ENCODE data around the gene SLC2A9.

The SLC2A9 gene

GRCh38 chr4:9867751-9868425, 153.4 kb downstream of the SLC2A9 start:
- TF ChIP-seq CTCF (IDR thresholded peaks at IDR 0.05; ENCODE audit: low read depth, low read length) = no peak
- DNase-seq (ENCODE audit: low read depth in 2 of 2) = no peak
- no peak overlapping the region for H3K4me3 ChIP-seq (replicated peaks in 1 of 2; ENCODE audit: low read depth in 2 of 2, low read length in 2 of 2)

- H3K4me3 ChIP-seq (replicated peaks in 1 of 2; ENCODE audit: low read depth in 2 of 2, low read length in 2 of 2) = no peak overlapping the region
- no peak for TF ChIP-seq CTCF (IDR thresholded peaks at IDR 0.05; ENCODE audit: low read depth, low read length)
- DNase-seq (ENCODE audit: low read depth in 2 of 2) = no peak
Observed at GRCh38 chr4:9866931-9867330, 154.4 kb downstream of the SLC2A9 start.

- H3K4me3 ChIP-seq (replicated peaks in 1 of 2; ENCODE audit: low read depth in 2 of 2, low read length in 2 of 2) = no peak overlapping the region
- DNase-seq (ENCODE audit: low read depth in 2 of 2) = no peak
- no peak for TF ChIP-seq CTCF (IDR thresholded peaks at IDR 0.05; ENCODE audit: low read depth, low read length)
Observed at GRCh38 chr4:9861561-9861960, 159.7 kb downstream of the SLC2A9 start.

DNA sequence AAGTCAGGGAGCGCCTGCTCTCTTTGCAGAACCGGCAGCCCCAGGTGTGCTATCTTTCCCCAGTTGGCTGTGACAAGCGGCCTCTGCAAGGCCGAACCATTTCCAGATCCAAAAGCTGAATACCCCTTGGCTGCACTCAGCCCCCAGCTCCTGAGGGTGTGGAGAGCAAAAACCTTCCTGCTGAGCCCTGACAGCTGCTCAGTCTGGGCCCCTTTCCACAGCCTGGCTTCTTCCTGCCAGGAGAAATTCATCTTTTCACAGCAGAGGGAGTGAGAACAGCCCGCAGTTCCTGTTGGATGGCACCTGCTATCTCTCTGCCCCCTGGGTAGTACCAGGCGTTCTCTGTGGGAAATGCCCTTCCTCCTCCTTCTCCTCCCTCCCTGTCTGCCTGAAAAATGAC, 161.5 kb downstream of the SLC2A9 start:
- H3K4me3 ChIP-seq (replicated peaks in 1 of 2; ENCODE audit: low read depth in 2 of 2, low read length in 2 of 2) = no peak overlapping the region
- DNase-seq (ENCODE audit: low read depth in 2 of 2) = no peak
- no peak for TF ChIP-seq CTCF (IDR thresholded peaks at IDR 0.05; ENCODE audit: low read depth, low read length)

DNA sequence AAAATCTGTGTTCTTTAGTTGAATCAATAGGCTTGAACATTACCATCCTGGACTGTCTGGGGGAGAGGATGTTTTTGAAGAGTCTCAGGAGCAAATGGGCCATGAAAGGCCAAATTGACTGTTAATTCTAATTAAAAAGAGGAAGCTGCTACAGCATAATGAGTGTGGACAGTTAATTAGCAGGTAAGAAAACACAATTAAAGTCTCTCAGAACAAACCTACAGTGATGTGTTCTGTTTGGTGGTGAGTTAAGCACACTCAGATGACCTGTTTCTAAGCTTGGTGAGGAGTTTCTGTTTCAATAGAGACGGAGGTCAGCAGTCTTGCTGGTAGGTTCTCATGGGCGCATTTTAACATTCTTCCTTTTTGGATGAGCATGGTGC, 171.8 kb downstream of the SLC2A9 start:
- H3K4me3 ChIP-seq (replicated peaks in 1 of 2; ENCODE audit: low read depth in 2 of 2, low read length in 2 of 2) = no peak overlapping the region
- no peak for TF ChIP-seq CTCF (IDR thresholded peaks at IDR 0.05; ENCODE audit: low read depth, low read length)
- DNase-seq (ENCODE audit: low read depth in 2 of 2) = no peak

GRCh38 chr4:9847968-9848748, 173.1 kb downstream of the SLC2A9 start:
- DNase-seq (ENCODE audit: low read depth in 2 of 2) = no peak
- no peak for TF ChIP-seq CTCF (IDR thresholded peaks at IDR 0.05; ENCODE audit: low read depth, low read length)
- H3K4me3 ChIP-seq (replicated peaks in 1 of 2; ENCODE audit: low read depth in 2 of 2, low read length in 2 of 2) = no peak overlapping the region
